Endothelial cell (in vitro differentiated cells): ENCODE measurements around the gene C16orf78. TPM values are rescaled to one million over a fixed set of nuclear protein-coding genes. Genes with fewer than 3 reads are reported as not detected.

Experiments used
- DNase-seq: peaks from one replicate; pipeline ENCODE4 v3.0.0; 2021; ENCODE audit warnings: low spot score
- H3K27ac Mint-ChIP-seq: one replicate; pipeline ENCODE4 v1.8.0; 2021; ENCODE audit warnings: mixed read lengths, inconsistent platforms; ENCODE audit not compliant: unreplicated experiment
- H3K27me3 Mint-ChIP-seq: one replicate; pipeline ENCODE4 v1.8.0; 2021; ENCODE audit warnings: mild to moderate bottlenecking, moderate library complexity, mixed read lengths, inconsistent platforms; ENCODE audit not compliant: unreplicated experiment
- H3K36me3 Mint-ChIP-seq: one replicate; pipeline ENCODE4 v1.8.0; 2021; ENCODE audit warnings: mild to moderate bottlenecking, low read depth, mixed read lengths, inconsistent platforms; ENCODE audit not compliant: unreplicated experiment
- H3K4me1 Mint-ChIP-seq: one replicate; pipeline ENCODE4 v1.8.0; 2021; ENCODE audit warnings: mild to moderate bottlenecking, mixed read lengths, inconsistent platforms; ENCODE audit not compliant: unreplicated experiment
- H3K4me3 Mint-ChIP-seq: one replicate; pipeline ENCODE4 v1.8.0; 2021; ENCODE audit warnings: mild to moderate bottlenecking, mixed read lengths, inconsistent platforms; ENCODE audit not compliant: unreplicated experiment
- H3K9me3 Mint-ChIP-seq: one replicate; pipeline ENCODE4 v1.8.0; 2021; ENCODE audit warnings: mixed read lengths, inconsistent platforms; ENCODE audit not compliant: unreplicated experiment
- CTCF ChIP-seq: fragments of 200-600 bp; sonication (generic); IDR thresholded peaks from one replicate; pipeline ENCODE4 v1.5.0; 2021; ENCODE audit warnings: antibody characterized with exemption; ENCODE audit not compliant: unreplicated experiment
- total RNA-seq: library from RNA; stranded (reverse); fragmentation: NEBNext Ultra II Directional; extraction: Animal tissue kit (Norgen Biotek cat#: 25700); gene quantifications from one replicate; pipeline ENCODE4 v1.2.1, GENCODE V29; 2021; ENCODE audit not compliant: unreplicated experiment

The C16orf78 gene
- total RNA-seq, 1 donor from 2014 or later, result not detected

- H3K27me3 Mint-ChIP-seq, result peaks cover 4% of the 10 kb centered on the region
- H3K9me3 Mint-ChIP-seq, result peaks cover 5% of the 10 kb centered on the region
- peaks cover 30% of the 10 kb centered on the region for H3K36me3 Mint-ChIP-seq
- H3K4me3 Mint-ChIP-seq, result no peak overlapping the region
- no peak for DNase-seq
- no peaks in the 10 kb centered on the region for H3K4me1 Mint-ChIP-seq
- TF ChIP-seq CTCF, result no peak
- H3K27ac Mint-ChIP-seq, result no peak overlapping the region
These were observed 27.0 kb downstream of the C16orf78 start for GRCh38 chr16:49400611-49401010.

DNA sequence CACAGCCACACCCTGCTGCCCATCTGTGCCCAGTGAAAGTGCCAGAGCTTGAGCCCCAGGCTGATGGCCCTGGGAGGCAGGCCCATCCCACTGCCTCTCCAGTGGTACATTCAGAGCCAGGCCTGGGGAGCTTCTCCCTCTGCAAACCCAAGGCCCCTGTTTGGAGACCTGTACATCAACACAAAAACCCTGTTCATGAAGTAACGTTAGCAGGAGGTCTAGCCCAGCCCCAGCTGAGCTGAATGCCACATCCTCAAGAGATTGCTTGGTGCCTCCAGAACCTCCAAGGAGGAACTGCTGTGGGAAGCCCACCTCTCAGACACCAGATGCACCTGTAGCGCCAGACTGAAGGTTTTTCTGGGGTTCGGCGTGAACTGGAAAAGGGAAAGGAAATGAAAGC is 31.5 kb downstream of the C16orf78 start:
- Mint-ChIP-seq H3K27me3 (peaks cover 2% of the 10 kb centered on the region), H3K4me1 (peaks cover 7% of the 10 kb centered on the region), H3K4me3 (no peak overlapping the region), H3K9me3 (peaks cover 5% of the 10 kb centered on the region), H3K27ac (no peak overlapping the region), H3K36me3 (peaks cover 27% of the 10 kb centered on the region)
- DNase-seq, result no peak
- TF ChIP-seq CTCF, result no peak

DNA sequence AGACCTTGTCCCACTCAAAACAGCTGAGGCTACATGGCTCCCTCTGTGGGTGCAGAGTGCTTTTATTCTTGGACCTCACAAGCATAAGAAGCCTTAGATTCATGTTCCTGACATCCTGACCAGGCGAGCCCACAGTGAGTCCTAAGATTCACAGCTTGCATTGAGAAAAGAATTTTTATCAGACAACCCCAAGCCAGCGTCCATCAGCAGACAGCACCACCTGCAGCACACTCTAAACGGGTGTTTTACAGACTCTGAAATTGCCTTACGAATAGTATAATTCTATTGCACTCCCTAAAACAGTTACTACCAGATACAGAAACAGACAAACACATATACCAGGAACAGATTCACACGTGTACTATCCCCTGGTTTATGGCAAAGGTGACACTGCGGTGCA is 31.9 kb downstream of the C16orf78 start:
- Mint-ChIP-seq H3K27me3 (peaks cover 2% of the 10 kb centered on the region), H3K9me3 (peaks cover 5% of the 10 kb centered on the region), H3K4me3 (no peak overlapping the region), H3K36me3 (peaks cover 27% of the 10 kb centered on the region), H3K4me1 (peaks cover 7% of the 10 kb centered on the region), H3K27ac (no peak overlapping the region)
- no peak for TF ChIP-seq CTCF
- no peak for DNase-seq

DNA sequence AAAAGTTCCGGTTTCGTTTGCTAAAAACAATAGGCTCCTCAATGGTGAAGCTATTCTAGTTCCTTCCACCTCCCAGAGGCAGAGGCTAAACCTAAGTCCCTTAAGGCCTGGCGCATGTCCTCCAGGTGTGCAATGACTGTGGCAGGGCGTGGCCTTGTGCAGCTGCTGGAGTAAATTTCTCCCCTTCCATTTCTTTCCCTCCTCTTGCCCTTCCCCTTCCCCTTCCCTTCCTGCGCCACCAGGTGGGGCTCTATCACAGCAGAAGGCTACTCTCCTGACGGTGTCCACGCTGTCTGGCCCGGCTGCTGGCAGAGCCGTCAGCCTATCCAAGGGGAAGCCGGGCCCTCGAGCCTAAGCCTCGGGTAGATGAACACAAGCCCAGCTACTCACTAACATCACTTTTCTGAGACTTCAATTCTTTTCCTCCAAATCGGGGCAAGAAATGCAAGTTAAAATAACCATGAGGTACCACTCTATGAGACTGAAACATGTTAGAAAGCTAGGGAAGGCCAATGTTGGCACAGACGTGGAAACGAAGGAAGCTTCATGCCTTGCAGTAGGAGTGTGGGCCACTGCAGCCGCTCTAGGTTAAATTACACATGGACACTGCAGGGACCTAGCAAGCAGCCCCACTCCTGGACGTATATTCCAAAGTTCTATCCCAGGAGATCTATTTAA is 34.4 kb downstream of the C16orf78 start:
- Mint-ChIP-seq H3K36me3 (peaks cover 18% of the 10 kb centered on the region), H3K9me3 (peaks cover 2% of the 10 kb centered on the region), H3K4me1 (peaks cover 7% of the 10 kb centered on the region), H3K27me3 (peaks cover 2% of the 10 kb centered on the region), H3K4me3 (no peak overlapping the region), H3K27ac (no peak overlapping the region)
- TF ChIP-seq CTCF, result peak; percentile 73
- DNase-seq, result peak; percentile 94

DNA sequence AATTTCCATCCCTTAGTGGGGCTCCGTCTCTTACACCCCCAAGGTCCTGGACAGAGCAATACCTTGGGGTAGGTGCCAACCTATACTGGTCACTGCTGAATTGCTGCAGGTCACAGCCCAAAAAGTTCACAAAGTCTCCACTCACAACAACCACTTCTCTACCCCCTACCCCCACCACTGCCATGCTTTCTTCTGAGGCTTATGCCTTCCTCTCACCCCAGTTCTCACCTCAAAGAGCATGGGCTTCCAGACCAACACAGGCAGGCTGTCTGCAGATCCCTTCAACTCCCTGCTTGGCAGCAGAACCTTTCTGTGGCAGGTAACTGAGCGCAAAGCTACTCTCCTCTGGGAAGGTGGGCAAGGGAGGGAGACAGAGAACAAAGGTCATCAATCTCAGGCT is 35.5 kb downstream of the C16orf78 start:
- Mint-ChIP-seq H3K9me3 (no peaks in the 10 kb centered on the region), H3K4me3 (no peak overlapping the region), H3K27ac (no peak overlapping the region), H3K36me3 (peaks cover 14% of the 10 kb centered on the region), H3K4me1 (peaks cover 7% of the 10 kb centered on the region), H3K27me3 (peaks cover 7% of the 10 kb centered on the region)
- DNase-seq, result no peak
- no peak for TF ChIP-seq CTCF
